SKM-1 (cell line): ENCODE results near the gene ADGRB2.
"Not testable (repeated sequence)": the region's sequence is repeated elsewhere in the genome, so short reads cannot be mapped to it uniquely, and the experiment has no call there.

Experiments
- DNase-seq: peaks from one replicate; lab custom pipeline; 2025; ENCODE audit not compliant: unreplicated experiment; lab: John Stamatoyannopoulos, UW

ADGRB2 gene

DNA sequence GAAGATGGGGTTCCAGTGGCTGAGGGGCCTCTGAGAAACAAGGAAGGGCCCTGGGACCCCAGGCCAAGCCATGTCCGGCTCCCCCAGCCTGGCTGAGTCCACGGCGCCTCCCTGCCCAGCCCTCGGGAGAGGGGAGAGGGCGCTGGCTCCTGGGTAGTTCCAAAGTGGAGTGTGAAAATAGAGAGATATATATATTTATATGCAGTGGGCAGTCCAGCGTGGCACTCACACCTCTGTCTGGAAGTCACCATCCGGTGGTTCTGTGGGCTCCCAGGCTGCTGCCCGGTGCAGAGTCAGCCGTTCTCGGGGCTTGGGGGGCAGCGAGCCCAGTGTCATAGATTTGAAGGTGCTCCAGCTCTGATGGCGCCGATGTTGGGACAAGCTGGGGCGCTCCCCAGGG lies 36.9 kb downstream of the ADGRB2 start:
- no peak for DNase-seq

GRCh38 chr1:31726715-31727114 lies 37.4 kb downstream of the ADGRB2 start:
- no peak for DNase-seq

DNA sequence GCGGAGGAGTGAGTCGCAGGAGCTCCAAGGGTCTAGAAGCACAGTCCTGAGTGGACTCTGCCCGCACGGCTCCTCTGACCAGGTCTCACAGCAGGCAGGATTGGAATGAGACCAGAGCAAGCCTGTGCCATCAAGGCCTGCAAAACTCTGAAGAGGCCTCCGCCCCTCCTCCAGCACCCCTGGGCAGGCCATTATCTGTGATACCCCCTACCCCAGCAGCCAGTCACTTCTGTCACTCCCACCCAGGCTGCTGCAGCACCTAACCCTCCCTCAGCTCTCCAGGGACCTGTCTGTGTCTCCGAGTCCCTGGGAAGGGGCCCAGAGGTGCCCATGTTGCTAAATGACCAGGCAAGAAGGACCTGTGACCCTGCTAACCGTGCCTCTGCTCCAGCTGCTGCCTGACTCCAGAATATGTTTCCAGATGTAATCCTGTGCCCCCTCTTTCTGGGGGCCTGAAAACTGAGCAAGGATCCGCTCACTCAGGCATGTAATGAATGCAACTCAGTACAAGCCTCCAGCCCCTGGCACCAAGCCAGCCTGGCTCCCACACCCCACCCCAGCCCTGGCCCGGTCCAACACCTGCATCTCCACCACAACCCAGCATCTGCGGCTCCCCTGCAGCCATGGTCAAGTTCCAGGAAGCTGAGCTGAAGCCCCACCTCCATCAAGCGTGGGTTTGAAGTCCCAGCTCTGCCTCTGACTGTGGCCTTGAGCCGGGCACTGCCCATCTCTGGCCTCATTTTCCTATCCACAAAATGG lies 38.2 kb downstream of the ADGRB2 start:
- DNase-seq = no peak

- DNase-seq = no peak
These were observed 39.0 kb downstream of the ADGRB2 start for GRCh38 chr1:31725134-31725533.

- DNase-seq = no peak
These were observed 40.2 kb downstream of the ADGRB2 start for GRCh38 chr1:31723828-31724359.

- DNase-seq = no peak
These were observed 45.7 kb downstream of the ADGRB2 start for GRCh38 chr1:31718327-31718897.

- DNase-seq = no peak
These were observed 46.8 kb downstream of the ADGRB2 start for GRCh38 chr1:31717341-31717740.

GRCh38 chr1:31715873-31716220 lies 48.3 kb downstream of the ADGRB2 start:
- DNase-seq = no peak

GRCh38 chr1:31715087-31715872 lies 48.9 kb downstream of the ADGRB2 start:
- peak; percentile 20 for DNase-seq

- no peak for DNase-seq
These were observed 49.6 kb downstream of the ADGRB2 start for GRCh38 chr1:31714442-31715086.

DNA sequence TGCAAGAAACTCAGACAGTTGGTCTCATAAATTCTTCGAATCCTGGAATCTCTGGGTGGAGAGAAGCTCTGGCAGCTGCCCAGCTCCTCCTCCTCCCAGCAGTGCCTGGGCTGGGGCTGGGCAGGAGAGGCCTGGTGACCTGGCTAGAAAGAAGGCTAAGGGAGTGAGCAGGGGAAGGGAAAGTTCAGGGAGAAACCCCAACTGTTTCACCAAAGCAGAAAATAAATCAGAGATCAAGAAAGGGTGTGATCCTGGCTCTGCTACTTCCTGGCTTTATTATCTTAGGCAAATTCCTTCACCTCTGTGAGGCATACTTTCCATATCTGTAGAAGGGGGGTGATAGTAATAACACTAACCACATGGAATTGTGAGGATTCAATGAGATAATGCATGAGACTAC lies 51.5 kb downstream of the ADGRB2 start:
- no peak for DNase-seq

DNA sequence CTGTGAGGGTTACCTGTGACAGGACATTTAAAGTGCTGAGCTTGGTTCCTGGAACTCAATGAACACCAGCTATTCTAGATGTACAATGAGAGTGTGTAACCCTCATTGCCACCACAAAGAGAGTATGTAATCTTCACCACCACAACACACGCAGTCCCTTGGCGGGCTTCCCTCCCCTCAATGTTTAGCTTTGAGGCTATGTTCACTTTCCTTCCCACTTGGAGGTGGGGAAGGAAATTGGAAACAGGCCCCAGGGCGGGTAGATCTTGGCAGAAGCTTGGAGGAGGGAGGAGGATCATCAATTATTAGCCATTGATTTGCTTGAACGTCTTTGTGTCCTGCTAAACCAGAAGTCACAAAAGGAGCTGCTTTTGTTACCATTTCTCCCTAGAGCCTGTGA lies 52.1 kb downstream of the ADGRB2 start:
- no peak for DNase-seq

DNA sequence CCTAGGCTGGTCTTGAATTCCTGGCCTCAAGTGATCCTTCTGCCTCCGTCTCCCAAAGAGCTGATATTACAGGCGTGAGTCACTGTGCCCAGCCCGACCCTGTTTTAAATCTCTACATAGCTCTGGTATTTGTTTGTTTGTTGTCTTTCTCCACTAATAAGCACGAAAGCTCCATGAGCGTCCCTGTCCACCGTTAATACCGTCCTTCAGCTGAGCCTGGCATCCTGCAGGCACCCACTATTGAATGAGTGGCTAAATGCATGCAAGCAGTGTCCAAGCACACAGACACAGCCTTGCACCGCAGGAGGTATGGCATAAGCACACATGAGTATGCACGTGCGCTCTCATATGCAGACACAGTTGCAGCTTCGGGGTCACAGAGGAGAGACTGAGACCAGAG lies 55.8 kb downstream of the ADGRB2 start:
- no peak for DNase-seq

DNA sequence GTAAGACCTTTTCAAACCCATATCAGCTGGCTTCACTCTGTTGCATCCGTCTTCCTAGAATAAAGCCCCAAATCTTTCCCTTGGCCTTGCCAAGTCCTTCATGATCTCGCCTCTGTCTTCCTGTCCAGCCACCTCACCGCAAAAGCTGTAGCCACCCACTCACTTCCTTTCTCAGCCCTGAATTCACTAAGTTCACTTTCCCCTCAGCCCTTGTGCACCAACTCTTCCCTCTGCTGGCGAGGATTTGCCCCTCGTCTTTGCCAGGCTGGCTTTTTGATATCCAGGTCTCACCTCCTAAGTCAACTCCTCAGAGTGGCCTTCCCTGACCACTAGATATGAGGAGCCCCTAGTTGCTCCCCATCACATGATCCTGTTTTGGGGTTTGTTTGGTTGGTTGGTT lies 56.4 kb downstream of the ADGRB2 start:
- DNase-seq = no peak

DNA sequence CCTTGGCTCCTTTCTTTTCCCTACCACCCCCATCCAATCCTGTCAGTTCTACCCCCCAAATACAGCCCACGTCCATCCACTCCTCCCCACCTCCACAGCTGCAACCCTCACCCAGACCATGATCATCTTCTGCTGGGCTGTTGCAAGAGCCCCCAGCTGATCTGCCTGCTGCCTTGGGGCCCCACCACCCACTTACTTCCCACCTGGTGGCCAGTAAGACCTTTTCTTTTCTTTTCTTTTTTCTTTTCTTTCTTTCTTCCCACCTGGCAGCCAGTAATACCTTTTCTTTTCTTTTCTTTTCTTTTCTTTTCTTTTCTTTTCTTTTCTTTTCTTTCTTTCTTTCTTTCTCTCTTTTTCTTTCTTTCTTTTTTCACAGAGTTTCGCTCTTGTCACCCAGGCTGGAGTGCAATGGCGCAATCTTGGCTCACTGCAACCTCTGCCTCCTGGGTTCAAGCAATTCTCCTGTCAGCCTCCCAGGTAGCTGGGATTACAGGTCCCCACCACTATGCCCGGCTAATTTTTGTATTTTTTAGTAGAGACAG lies 57.0 kb downstream of the ADGRB2 start:
- DNase-seq = not testable (repeated sequence)

- no peak for DNase-seq
These were observed 57.6 kb downstream of the ADGRB2 start for GRCh38 chr1:31706384-31707058.

- DNase-seq = no peak
These were observed 58.9 kb downstream of the ADGRB2 start for GRCh38 chr1:31705080-31705866.

GRCh38 chr1:31704271-31705079 lies 59.7 kb downstream of the ADGRB2 start:
- DNase-seq = no peak
